ENCODE data around the gene RHCG. TPM values are rescaled to one million over a fixed set of nuclear protein-coding genes. Genes with fewer than 3 reads are reported as not detected.

Gene RHCG
- total RNA-seq, 1 donor from 2014 or later = 247 TPM

DNA sequence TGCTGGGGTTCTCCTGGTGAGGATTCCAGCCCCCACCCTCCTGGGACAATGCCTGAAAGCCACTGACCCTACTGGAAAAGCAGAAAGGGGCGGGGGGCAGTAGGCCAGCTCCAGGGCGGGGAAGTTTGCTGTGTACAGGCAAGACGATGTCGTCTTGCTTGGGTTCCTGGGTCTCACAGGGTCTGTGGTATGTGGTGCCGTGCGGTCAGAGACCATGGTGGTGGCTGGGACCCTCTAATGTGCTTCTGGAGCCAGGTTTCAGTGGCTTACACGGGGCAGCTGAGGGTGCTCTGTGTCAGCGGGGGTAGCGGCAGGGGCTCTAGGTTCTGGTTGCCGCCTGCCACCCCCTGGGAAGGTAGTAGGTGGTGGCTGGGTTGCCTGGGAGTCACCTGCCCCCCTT is 54.2 kb downstream of the RHCG start:
- TF ChIP-seq, protein P1, sequence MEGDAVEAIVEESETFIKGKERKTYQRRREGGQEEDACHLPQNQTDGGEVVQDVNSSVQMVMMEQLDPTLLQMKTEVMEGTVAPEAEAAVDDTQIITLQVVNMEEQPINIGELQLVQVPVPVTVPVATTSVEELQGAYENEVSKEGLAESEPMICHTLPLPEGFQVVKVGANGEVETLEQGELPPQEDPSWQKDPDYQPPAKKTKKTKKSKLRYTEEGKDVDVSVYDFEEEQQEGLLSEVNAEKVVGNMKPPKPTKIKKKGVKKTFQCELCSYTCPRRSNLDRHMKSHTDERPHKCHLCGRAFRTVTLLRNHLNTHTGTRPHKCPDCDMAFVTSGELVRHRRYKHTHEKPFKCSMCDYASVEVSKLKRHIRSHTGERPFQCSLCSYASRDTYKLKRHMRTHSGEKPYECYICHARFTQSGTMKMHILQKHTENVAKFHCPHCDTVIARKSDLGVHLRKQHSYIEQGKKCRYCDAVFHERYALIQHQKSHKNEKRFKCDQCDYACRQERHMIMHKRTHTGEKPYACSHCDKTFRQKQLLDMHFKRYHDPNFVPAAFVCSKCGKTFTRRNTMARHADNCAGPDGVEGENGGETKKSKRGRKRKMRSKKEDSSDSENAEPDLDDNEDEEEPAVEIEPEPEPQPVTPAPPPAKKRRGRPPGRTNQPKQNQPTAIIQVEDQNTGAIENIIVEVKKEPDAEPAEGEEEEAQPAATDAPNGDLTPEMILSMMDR (IDR thresholded peaks at IDR 0.05; ENCODE audit: insufficient read depth, low read length, severe bottlenecking) = no peak
- DNase-seq (ENCODE audit: low read depth) (no peak), FAIRE-seq (no peak)
- no peak overlapping the region for H3K4me3 ChIP-seq (ENCODE audit: low read depth, low read length)
- H3K27me3 ChIP-seq (ENCODE audit: control insufficient read depth, insufficient read depth, low read length) = no peaks in the 10 kb centered on the region
- no peaks in the 10 kb centered on the region for H3K36me3 ChIP-seq (ENCODE audit: control insufficient read depth, insufficient read depth, low read length)

DNA sequence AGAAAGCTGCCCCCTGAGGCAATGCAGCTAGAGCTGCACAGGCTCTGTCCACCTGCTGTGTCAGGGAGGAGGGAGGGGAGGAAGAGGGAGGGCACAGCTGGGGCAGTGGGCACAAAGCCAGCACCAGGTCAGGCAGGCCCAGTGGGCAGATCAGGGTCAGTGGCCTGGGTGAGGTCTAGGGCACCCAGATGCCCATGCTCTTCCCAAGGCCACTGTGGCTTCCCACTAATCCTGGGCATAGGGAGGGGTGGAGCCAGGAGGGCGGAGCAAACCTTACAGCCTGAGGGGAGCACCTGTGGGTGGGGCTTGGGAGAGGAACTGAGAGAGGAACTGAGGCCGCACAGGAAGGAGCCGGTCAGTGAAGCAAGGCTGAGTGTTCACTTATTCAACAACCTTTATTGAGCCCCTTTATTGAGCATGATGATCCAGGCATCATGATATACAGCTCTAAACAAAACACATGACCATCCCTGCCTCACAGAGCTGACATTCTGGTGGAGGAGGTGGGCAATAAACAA is 55.0 kb downstream of the RHCG start:
- TF ChIP-seq, protein P1 (IDR thresholded peaks at IDR 0.05; ENCODE audit: insufficient read depth, low read length, severe bottlenecking) = no peak
- no peak overlapping the region for H3K4me3 ChIP-seq (ENCODE audit: low read depth, low read length)
- H3K36me3 ChIP-seq (ENCODE audit: control insufficient read depth, insufficient read depth, low read length) = no peaks in the 10 kb centered on the region
- FAIRE-seq = no peak
- DNase-seq (ENCODE audit: low read depth) = peak; percentile 15
- H3K27me3 ChIP-seq (ENCODE audit: control insufficient read depth, insufficient read depth, low read length) = no peaks in the 10 kb centered on the region

DNA sequence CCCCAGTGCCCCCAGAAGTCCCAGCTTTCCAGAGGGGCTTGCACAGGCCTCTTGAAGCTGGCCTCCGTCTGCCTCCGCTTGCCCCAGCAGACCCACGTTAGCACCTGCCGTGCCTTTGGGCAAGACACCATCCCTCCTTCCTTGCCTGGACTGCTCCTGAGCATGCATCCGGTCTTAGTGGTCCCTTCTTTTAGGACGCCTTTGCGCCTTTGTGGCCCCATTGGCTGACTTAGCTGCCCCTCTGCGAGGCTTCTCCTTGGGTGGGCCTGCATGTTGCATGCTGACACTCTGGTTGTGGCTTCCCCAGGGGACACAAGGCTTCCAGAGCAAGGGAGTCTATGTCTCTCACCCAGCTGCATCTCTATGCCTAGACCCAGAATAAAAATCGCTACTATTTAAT is 56.6 kb downstream of the RHCG start:
- Histone ChIP-seq H3K27me3 (ENCODE audit: control insufficient read depth, insufficient read depth, low read length) (peaks cover 2% of the 10 kb centered on the region), H3K36me3 (ENCODE audit: control insufficient read depth, insufficient read depth, low read length) (no peaks in the 10 kb centered on the region), H3K4me3 (ENCODE audit: low read depth, low read length) (no peak overlapping the region)
- no peak for DNase-seq (ENCODE audit: low read depth)
- TF ChIP-seq, protein P1 (IDR thresholded peaks at IDR 0.05; ENCODE audit: insufficient read depth, low read length, severe bottlenecking) = no peak
- FAIRE-seq = no peak

DNA sequence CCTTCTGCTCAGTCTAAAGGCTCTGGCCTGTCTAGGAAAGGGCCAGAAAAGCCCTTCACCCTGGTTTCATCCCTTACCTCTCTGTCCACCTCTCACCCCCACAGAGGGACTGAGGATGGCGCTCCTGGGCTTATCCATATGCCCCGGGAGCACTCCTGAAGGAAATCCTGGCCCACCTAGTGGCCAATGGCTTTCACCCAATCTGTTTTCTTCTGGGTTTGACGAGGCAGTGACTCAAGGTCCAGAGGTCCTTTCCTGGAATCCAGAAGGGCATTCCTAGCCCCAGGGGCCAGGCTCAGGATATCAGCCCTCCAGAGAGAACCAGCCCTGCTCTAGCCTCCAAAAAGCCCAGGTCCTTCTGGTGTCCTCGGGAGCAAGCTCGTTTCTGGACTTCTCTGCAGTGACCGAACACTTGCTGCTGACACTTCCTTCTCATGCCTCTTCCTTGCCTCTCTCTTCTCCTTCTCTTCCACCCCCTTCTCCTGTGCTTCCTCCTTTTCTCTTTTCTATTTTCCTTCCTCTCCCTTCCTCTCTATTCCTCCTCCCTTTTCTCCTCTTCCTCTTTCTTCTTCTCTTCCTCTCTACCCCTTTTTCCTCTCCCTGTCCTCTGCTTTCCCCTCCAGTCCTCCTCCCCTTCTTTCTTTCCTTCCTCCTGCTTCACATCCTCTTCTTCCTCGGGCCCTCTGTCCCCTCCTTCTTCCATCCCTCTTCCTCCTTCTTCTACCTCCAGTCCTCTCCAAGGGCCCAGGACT is 59.6 kb downstream of the RHCG start:
- no peaks in the 10 kb centered on the region for H3K36me3 ChIP-seq (ENCODE audit: control insufficient read depth, insufficient read depth, low read length)
- TF ChIP-seq, protein P1 (IDR thresholded peaks at IDR 0.05; ENCODE audit: insufficient read depth, low read length, severe bottlenecking) = no peak
- no peak for DNase-seq (ENCODE audit: low read depth)
- no peak overlapping the region for H3K4me3 ChIP-seq (ENCODE audit: low read depth, low read length)
- H3K27me3 ChIP-seq (ENCODE audit: control insufficient read depth, insufficient read depth, low read length) = peaks cover 5% of the 10 kb centered on the region
- no peak for FAIRE-seq

DNA sequence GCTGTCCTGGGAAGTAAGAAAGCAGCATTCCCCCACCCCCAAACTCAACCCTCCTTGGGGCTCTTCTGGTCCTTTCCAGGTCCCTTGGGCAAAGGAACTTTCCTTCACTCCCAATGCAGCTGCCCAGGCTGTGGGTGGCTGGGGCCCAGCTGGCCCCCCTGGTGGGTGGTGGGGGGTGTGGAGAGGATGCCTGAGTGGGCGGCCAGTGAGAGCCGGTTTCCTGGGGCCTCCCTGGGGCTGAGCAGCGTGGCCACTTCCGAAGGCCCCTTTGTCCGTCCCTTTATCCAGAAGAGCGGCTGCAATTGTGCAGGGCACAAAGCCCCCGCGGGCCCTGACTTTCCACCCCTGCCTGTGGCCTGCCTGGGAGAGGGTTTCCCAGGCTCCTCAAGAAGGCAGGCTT is 61.0 kb downstream of the RHCG start:
- no peak for FAIRE-seq
- peaks cover 5% of the 10 kb centered on the region for H3K27me3 ChIP-seq (ENCODE audit: control insufficient read depth, insufficient read depth, low read length)

More for the DNA sequence above, 61.0 kb downstream of the RHCG start:
- TF ChIP-seq, protein P1 (IDR thresholded peaks at IDR 0.05; ENCODE audit: insufficient read depth, low read length, severe bottlenecking) = no peak
- Histone ChIP-seq H3K36me3 (ENCODE audit: control insufficient read depth, insufficient read depth, low read length) (no peaks in the 10 kb centered on the region), H3K4me3 (ENCODE audit: low read depth, low read length) (no peak overlapping the region)
- DNase-seq (ENCODE audit: low read depth) = no peak

Measured in bronchial epithelial cell (primary cell).